Dermis microvascular lymphatic vessel endothelial cell (primary cell): ENCODE data around the gene ABCB11. TPM values are rescaled to one million over a fixed set of nuclear protein-coding genes. Genes with fewer than 3 reads are reported as not detected.
"Not testable (repeated sequence)": the region's sequence is repeated elsewhere in the genome, so short reads cannot be mapped to it uniquely, and the experiment has no call there.

Source experiments
- DNase-seq, 2 donors: peaks; one replicate each; pipeline versions ENCODE4 v3.0.0 to v3.0.0-alpha.2; 2010; ENCODE audit warnings: low read depth in 2 of 2
- total RNA-seq: library from RNA; depleted of rRNA; stranded (reverse); fragments of >200 nt; gene quantifications from 2 replicates; pipeline ENCODE4 v1.2.1, GENCODE V29; 2014

ABCB11 gene
- total RNA-seq, 1 donor from 2014 or later = not detected

GRCh38 chr2:168892327-168892726, 138.8 kb downstream of the ABCB11 start:
- no peak for DNase-seq

- peak; percentile 74 to 88 for DNase-seq
Observed at GRCh38 chr2:168890006-168890782, 140.9 kb downstream of the ABCB11 start, which contains the start of gene SPC25. Gene SPC25, minus strand, starts transcription at chr2:168890430. Its CDS starts 911 bp downstream, at chr2:168889519.

- DNase-seq = no peak
Observed at GRCh38 chr2:168889635-168890005, 141.5 kb downstream of the ABCB11 start.

GRCh38 chr2:168884975-168885374, 146.1 kb downstream of the ABCB11 start:
- no peak for DNase-seq

GRCh38 chr2:168882163-168882562, 149.0 kb downstream of the ABCB11 start:
- DNase-seq = not testable (repeated sequence)

GRCh38 chr2:168874368-168875054, 156.6 kb downstream of the ABCB11 start:
- DNase-seq = peak in 1 of 2 donors; percentile 18

GRCh38 chr2:168870824-168871223, 160.3 kb downstream of the ABCB11 start:
- not testable (repeated sequence) for DNase-seq

Other genes with a start within 250 kb of the ABCB11 start
- 2.5 and 2.8 TPM in 2 replicates for gene NOSTRIN, start 228.7 kb downstream of the ABCB11 start, total RNA-seq
- 1.4 and 4.0 TPM in 2 replicates for gene SPC25, start 140.9 kb downstream of the ABCB11 start, total RNA-seq
- gene G6PC2, start 130.0 kb downstream of the ABCB11 start, total RNA-seq = not detected in 2 replicates
- gene DHRS9, start 38.2 kb upstream of the ABCB11 start, total RNA-seq = not detected in 2 replicates